ENCODE results near the gene NFAT5. TPM values are rescaled to one million over a fixed set of nuclear protein-coding genes. Genes with fewer than 3 reads are reported as not detected.

Gene NFAT5
- total RNA-seq: 20.2 and 27.6 TPM in 2 replicates

GRCh38 chr16:69565671-69566239 is at the start of gene NFAT5:
Gene NFAT5 (plus strand): TSS chr16:69565966. CDS start chr16:69566302, 336 bp downstream.

GRCh38 chr16:69726313-69727060 is 160.7 kb downstream of the NFAT5 start, which contains the start of gene NQO1:
Gene NQO1 (minus strand): TSS chr16:69726560. CDS start chr16:69726439, 121 bp downstream.

Small RNA genes lying within 50 kb of the gene (small RNA-seq; reads per million reads assigned to genes)
- not detected for gene MIR1538

Other genes starting within 250 kb of the NFAT5 start
- gene PDF, start 235.4 kb upstream of the NFAT5 start, total RNA-seq: 11.8 and 15.2 TPM in 2 replicates
- 36.0 and 45.2 TPM in 2 replicates for gene COG8, start 226.4 kb upstream of the NFAT5 start, total RNA-seq
- 33.8 and 42.6 TPM in 2 replicates for gene NIP7, start 226.2 kb upstream of the NFAT5 start, total RNA-seq
- 0.37 TPM in 1 of 2 replicates, not detected in the other for gene TMED6, start 214.2 kb upstream of the NFAT5 start, total RNA-seq
- 10.7 and 16.2 TPM in 2 replicates for gene TERF2, start 180.0 kb upstream of the NFAT5 start, total RNA-seq
- gene CYB5B, start 141.3 kb upstream of the NFAT5 start, total RNA-seq: 83.0 and 125 TPM in 2 replicates
- 423 and 585 TPM in 2 replicates for gene NQO1, start 160.6 kb downstream of the NFAT5 start, total RNA-seq
- 57.5 and 61.0 TPM in 2 replicates for gene NOB1, start 189.0 kb downstream of the NFAT5 start, total RNA-seq
- 19.1 and 30.5 TPM in 2 replicates for gene WWP2, start 196.4 kb downstream of the NFAT5 start, total RNA-seq

Data from subcutaneous preadipocyte (primary cell).